ENCODE results near the gene IGF2. TPM values are rescaled to one million over a fixed set of nuclear protein-coding genes. Genes with fewer than 3 reads are reported as not detected.
A peak's percentile ranks its signal among the peaks of the same experiment; 100 is the strongest.
"Not testable (repeated sequence)": the region's sequence is repeated elsewhere in the genome, so short reads cannot be mapped to it uniquely, and the experiment has no call there.

IGF2 gene
- polyA plus RNA-seq (ENCODE audit: insufficient read length): 738 TPM
- long read RNA-seq, donor 1, full-length matches to known transcripts: 318 of 481 reads
- long read RNA-seq, donor 1, partial matches to known transcripts: 163 of 481 reads
- long read RNA-seq, donor 1, other reads (novel, unspliced or antisense): 0 of 481 reads
- long read RNA-seq, donor 2, full-length matches to known transcripts: 190 of 236 reads
- long read RNA-seq, donor 2, partial matches to known transcripts: 46 of 236 reads
- long read RNA-seq, donor 2, other reads (novel, unspliced or antisense): 0 of 236 reads
- long read RNA-seq, donor 3, full-length matches to known transcripts: 171 of 192 reads
- long read RNA-seq, donor 3, partial matches to known transcripts: 21 of 192 reads
- long read RNA-seq, donor 3, other reads (novel, unspliced or antisense): 0 of 192 reads
- long read RNA-seq, donor 4, full-length matches to known transcripts: 7 of 7 reads
- long read RNA-seq, donor 4, partial matches to known transcripts: 0 of 7 reads
- long read RNA-seq, donor 4, other reads (novel, unspliced or antisense): 0 of 7 reads
- long read RNA-seq, donor 5, full-length matches to known transcripts: 150 of 166 reads
- long read RNA-seq, donor 5, partial matches to known transcripts: 16 of 166 reads
- long read RNA-seq, donor 5, other reads (novel, unspliced or antisense): 0 of 166 reads
- long read RNA-seq, donor 6, full-length matches to known transcripts: 170 of 201 reads
- long read RNA-seq, donor 6, partial matches to known transcripts: 31 of 201 reads
- long read RNA-seq, donor 6, other reads (novel, unspliced or antisense): 0 of 201 reads
- long read RNA-seq, donor 7, full-length matches to known transcripts: 153 of 183 reads
- long read RNA-seq, donor 7, partial matches to known transcripts: 30 of 183 reads
- long read RNA-seq, donor 7, other reads (novel, unspliced or antisense): 0 of 183 reads
- long read RNA-seq, donor 8, full-length matches to known transcripts: 81 of 98 reads
- long read RNA-seq, donor 8, partial matches to known transcripts: 17 of 98 reads
- long read RNA-seq, donor 8, other reads (novel, unspliced or antisense): 0 of 98 reads

GRCh38 chr11:2139123-2139521 is at the start of gene IGF2:
Gene IGF2 (minus strand): TSS chr11:2139389. CDS start chr11:2135523, 3,866 bp downstream.
- no peak for DNase-seq

DNA sequence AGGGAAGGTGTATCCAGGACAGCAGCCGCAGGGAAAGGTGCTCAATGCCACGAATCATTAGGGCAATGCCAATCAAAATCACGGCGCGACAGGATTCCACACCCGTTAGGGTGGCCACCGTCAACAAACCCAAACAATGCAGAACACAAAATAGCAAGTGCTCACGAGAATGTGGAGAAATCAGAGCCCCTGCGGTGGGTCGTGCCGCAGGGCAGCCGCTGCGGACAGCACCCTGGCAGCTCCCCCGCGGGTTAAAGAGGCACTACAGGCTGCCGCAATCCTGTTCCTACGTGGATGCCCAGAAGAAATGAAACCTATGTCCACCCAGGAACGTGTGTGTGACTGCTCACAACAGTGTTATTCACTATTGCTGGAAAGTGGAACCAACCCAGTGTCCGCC is 49.6 kb upstream of the IGF2 start:
- DNase-seq: no peak

DNA sequence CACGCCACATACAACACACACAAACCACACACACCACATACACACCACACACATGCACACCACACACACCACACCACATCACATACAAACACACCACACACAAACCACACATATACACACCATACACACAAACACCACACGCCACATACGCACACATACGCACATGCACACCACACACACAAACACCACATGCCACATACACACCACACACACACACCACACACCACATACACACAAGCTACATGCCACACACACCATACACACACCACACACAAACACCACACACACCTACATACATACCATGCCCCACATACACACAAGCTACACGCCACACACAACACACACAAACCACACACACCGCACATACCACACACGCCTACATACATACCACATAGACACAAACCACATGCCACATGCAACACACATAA is 48.1 kb upstream of the IGF2 start:
- DNase-seq: no peak

GRCh38 chr11:2186669-2187279 is 47.6 kb upstream of the IGF2 start:
- DNase-seq: peak; percentile 39

- no peak for DNase-seq
Measured at GRCh38 chr11:2185324-2186085, 46.3 kb upstream of the IGF2 start.

DNA sequence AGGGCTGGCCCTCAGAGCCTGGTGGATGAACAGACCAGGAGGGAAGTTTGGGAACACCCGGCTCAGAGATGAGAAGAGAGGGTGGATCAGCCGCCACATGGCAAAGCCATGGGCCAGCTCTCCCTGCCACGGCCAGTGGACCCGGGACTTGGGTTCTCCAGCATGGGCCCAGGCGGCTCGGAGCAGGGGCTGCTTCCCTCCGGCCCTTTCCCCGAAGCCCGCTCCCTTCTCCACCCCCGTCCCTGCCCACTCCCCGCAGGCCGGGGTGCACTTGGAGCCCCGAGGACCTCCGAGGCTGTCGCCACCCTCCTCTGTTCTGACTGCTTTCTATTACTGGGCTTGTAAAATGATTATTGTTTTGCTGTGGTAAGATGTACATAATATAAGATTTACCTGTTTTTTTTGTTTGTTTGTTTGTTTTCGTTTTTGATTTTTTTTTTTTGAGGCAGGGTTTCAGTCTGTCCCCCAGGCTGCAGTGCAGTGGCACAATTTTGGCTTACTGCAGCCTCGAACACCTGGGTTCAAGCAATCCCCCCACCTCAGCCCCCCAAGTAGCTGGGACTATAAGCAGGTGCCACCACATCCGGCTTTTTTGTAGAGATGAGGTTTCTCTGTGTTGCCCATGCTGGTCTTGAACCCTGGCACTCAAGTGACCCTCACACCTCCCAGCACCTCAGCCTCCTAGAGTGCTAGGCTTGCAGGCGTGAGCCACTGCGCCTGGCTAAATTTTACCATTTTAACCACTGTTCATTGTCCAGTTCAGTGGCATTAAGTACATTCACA is 43.7 kb upstream of the IGF2 start:
- DNase-seq: no peak

DNA sequence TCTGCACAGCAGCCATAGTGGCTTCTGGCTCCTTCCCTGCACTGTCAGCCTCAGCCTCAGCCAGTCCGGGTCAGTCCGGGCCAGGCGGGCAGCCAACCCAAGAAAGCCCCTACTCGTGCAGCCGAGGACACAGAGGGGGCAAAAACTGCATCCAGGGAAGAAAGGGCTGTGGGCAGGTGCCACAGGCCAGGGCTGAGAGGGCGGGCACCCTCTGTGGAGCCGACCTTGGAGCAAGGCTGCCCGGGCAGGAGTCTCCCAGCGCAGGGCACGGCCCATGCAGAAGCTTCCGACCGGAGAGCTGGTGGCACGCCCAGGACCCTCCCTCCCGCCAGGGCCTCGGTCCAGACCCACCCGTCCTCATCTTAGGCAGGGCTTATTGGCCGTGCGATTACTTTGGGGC is 42.9 kb upstream of the IGF2 start:
- DNase-seq: no peak

DNA sequence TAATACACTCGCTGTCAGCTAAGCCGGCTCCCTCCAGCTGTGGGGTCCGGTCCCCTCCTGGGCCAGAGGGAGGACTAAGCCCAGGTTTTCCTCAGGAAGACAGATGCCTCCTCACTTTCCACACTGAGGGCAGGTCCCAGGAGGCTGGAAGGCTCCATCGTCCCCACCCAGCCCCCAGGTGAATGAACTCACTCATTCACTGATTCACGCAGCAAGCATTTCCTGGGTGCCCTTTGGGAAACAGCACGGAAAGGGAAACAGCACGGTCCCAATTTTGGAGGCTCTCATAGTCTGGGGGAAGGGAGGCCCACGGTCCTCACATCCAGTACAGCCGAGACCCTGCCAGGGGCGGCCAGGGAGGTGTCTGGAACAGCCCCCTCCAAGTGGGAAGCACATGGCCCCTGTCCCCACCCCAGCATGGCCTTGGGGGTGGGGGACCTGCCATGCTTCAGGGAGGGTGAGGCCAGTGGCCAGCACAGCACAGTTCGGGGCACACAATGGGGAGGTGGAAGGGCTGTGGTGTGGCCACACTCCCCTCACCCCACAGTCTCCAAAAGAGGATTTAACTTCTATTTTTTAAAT is 41.7 kb upstream of the IGF2 start:
- DNase-seq: no peak

GRCh38 chr11:2180347-2180746 is 41.2 kb upstream of the IGF2 start:
- DNase-seq: no peak

- no peak for DNase-seq
Measured at GRCh38 chr11:2179516-2179915, 40.3 kb upstream of the IGF2 start.

GRCh38 chr11:2178906-2179494 is 39.8 kb upstream of the IGF2 start:
- no peak for DNase-seq

- DNase-seq: not testable (repeated sequence)
Measured at GRCh38 chr11:2178055-2178773, 39.0 kb upstream of the IGF2 start.

- no peak for DNase-seq
Measured at GRCh38 chr11:2177076-2177475, 37.9 kb upstream of the IGF2 start.

GRCh38 chr11:2176389-2176900 is 37.3 kb upstream of the IGF2 start:
- no peak for DNase-seq

DNA sequence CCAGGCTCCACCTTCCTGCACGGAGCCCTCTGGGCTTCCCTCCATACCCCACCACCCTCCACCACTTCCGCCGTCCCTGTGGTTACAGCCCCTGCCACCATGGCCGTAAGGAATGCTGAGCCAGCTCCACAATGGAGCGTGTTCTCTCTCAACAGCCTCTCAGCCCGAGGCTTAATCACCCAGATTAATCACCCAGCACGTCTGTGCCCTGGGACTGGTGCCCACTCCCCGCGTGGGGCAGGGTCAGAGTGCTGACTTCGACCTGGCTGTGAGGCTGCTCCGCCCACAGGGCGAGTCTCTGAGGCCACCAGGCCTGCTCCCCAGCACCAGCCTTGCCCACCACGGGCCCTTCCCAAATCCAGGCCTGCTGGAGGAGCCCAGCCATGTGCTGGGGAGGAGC is 36.5 kb upstream of the IGF2 start:
- DNase-seq: no peak

GRCh38 chr11:2174361-2174760 is 35.2 kb upstream of the IGF2 start:
- DNase-seq: no peak

DNA sequence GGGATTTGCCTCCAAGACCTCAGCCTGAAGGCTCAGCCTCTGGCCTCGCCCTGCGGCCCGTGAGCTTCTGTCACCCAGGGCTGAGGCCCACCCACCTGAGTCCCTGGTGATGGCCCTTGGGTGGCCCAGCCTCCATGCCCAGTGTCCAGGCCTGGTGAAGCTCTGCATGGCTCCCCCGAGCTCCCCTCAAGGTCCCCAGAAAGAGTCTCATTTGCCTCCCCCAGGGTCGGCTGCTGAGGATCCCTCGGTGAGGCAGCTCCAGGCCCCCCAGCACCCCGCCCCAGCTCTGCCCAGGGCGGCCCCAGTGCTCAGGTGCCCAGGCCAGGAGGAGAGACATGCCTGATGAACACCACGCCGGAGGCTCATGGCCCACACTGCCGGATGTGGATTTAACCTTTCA is 34.6 kb upstream of the IGF2 start:
- no peak for DNase-seq

- no peak for DNase-seq
Measured at GRCh38 chr11:2173150-2173693, 34.0 kb upstream of the IGF2 start.

DNA sequence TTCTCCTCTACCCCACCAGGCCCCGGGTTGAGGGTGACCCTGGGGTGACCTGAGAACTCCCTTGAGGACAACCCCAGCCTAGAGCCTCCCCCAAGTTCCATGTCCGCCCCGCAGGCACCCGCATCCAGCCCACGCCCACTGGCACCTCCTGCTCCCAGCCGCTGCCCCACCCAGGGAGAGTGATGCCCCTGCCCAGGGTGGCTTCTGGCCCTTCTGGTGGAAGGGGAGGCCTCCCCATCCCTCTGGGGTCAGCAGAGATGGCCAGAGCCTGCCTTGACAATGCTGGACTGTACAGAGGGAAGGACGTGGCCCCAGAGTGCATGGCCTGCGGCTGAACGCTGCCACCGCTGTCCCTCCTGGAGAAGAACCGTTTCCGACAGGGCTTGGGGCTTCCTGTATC is 33.5 kb upstream of the IGF2 start:
- no peak for DNase-seq
